ENCODE data around the gene SST. TPM values are rescaled to one million over a fixed set of nuclear protein-coding genes. Genes with fewer than 3 reads are reported as not detected.

Gene SST
- total and polyA plus RNA-seq, 2 of the 13 experiments (the other 11 are each of a cell fraction or from before 2014, with no cell fraction given): not detected

- ChIA-PET POLR2A (no interaction called here), CTCF (ENCODE audit: low intra/inter-chr PET ratio, low total read pairs) (no interaction called here)
- H3K9me3 ChIP-seq (ENCODE audit: low read length): no peaks in the 10 kb centered on the region
- H3K79me2 ChIP-seq (ENCODE audit: insufficient read depth, low read length): no peaks in the 10 kb centered on the region
- H3K36me3 ChIP-seq (replicated peaks in 1 of 2; ENCODE audit: control insufficient read depth in 1 of 2, insufficient read depth in 2 of 2, low read length in 2 of 2): no peaks in the 10 kb centered on the region
- H4K20me1 ChIP-seq (ENCODE audit: insufficient read depth, low read length): no peaks in the 10 kb centered on the region
- in situ Hi-C loops (cut with HindIII; ENCODE audit: extremely low pct_ligation_motif_present, low pct_unique_long_range_greater_than_20kb): no loop called here
- 51% methylated on average over 7 of the region's 7 CpGs for WGBS (ENCODE audit: low lambda C conversion rate)
- no peak overlapping the region for H3K27ac ChIP-seq (ENCODE audit: extremely low read length, insufficient read depth, low read length)
- intact Hi-C loops (cut with micrococcal nuclease; ENCODE audit: unreplicated experiment): no loop called here
- H2AFZ ChIP-seq (ENCODE audit: low read length): no peak overlapping the region
- ATAC-seq: no peak
- H3K9ac ChIP-seq (ENCODE audit: insufficient read depth, low read depth, low read length): no peak overlapping the region
- no peak for FAIRE-seq
- 0 out of 5 replicates have a peak, but pooled peaks cover 0 to 2% of the 10 kb centered on the region in 2 experiments for H3K27me3 ChIP-seq (ENCODE audit: control insufficient read depth in 1 of 2, insufficient read depth in 2 of 2, low read length in 2 of 2)
- H3K4me2 ChIP-seq (ENCODE audit: low read depth, low read length): no peak overlapping the region
- DNase-seq (ENCODE audit: low spot score): no peak
- no peaks in the 10 kb centered on the region for H3K4me1 ChIP-seq (ENCODE audit: insufficient read depth, low read length)
- no TSS peak for BruUV-seq (replicated peaks)
- H3K4me3 ChIP-seq (replicated peaks in 1 of 3; ENCODE audit: insufficient read depth in 1 of 3, low read depth in 2 of 3, low read length in 3 of 3): no peak overlapping the region
- no peak for TF ChIP-seq ZNF530 (CRISPR knock-in tag; IDR thresholded peaks at IDR 0.05; ENCODE audit: low read depth)
- TF ChIP-seq WIZ (CRISPR knock-in tag; IDR thresholded peaks at IDR 0.05): no peak
- no peak for TF ChIP-seq U2AF1 (optimal IDR thresholded peaks at IDR 0.05; ENCODE audit: low read depth, low read length)
- no peak for TF ChIP-seq FIP1L1 (IDR thresholded peaks at IDR 0.05; ENCODE audit: borderline replicate concordance, insufficient read depth, low read depth, low read length)
- no peak for TF ChIP-seq ZNF318 (CRISPR knock-in tag; IDR thresholded peaks at IDR 0.05)
- no peak for TF ChIP-seq ZNF30 (CRISPR knock-in tag; IDR thresholded peaks at IDR 0.05)
- no peak for TF ChIP-seq RERE (CRISPR knock-in tag; IDR thresholded peaks at IDR 0.05; ENCODE audit: low read depth)
- no peak for TF ChIP-seq ZNF281 (CRISPR knock-in tag; IDR thresholded peaks at IDR 0.05; ENCODE audit: borderline replicate concordance)
Measured at GRCh38 chr3:187685948-187686347, 15.8 kb upstream of the SST start.

Measured in HepG2 (cell line).